SIG-M5 (cell line): ENCODE results near the gene MYOD1.

Source experiments
- DNase-seq: peaks from one replicate; lab custom pipeline; 2025; lab: John Stamatoyannopoulos, UW

Gene MYOD1

DNA sequence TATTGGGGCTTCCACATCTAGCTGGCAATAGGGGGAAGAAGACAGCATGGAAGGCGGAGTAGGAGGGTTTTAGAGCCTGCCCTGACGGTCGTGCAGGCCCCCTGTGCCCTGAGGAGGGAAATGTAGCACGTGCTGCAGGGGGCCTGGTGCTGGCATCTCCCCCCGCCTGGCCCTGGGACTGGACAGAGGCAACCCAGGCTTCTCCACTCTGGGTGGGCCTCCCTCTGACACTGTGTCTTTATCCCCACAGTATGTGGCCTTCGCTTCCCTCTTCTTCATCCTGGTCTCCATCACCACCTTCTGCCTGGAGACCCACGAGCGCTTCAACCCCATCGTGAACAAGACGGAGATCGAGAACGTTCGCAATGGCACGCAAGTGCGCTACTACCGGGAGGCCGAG is 52.0 kb downstream of the MYOD1 start:
- DNase-seq = no peak
